Coronary artery (tissue), 2 donors: ENCODE measurements around the gene XIRP1.

ENCODE experiments used
- DNase-seq: peaks from one replicate; pipeline ENCODE4 v3.0.0-alpha.2; 2017; ENCODE audit warnings: low spot score
- H3K27ac ChIP-seq, 2 donors: fragments of 200-600 bp; sonication (generic); one replicate each; pipeline ENCODE4 v1.5.1; 2016 to 2019
- H3K4me3 ChIP-seq: fragments of 200-600 bp; sonication (generic); 2 replicates; pipeline ENCODE4 v1.5.1; 2016; ENCODE audit warnings: mild to moderate bottlenecking, moderate library complexity
- TF ChIP-seq, protein P1 (sequence below): fragments of 200-600 bp; sonication (generic); IDR thresholded peaks from one replicate; pipeline ENCODE4 v1.5.1; 2019; ENCODE audit warnings: antibody characterized with exemption

The XIRP1 gene

GRCh38 chr3:39189150-39189958, 3.0 kb downstream of the XIRP1 start:
- no peak overlapping the region for H3K4me3 ChIP-seq
- no peak for DNase-seq
- TF ChIP-seq, protein P1, sequence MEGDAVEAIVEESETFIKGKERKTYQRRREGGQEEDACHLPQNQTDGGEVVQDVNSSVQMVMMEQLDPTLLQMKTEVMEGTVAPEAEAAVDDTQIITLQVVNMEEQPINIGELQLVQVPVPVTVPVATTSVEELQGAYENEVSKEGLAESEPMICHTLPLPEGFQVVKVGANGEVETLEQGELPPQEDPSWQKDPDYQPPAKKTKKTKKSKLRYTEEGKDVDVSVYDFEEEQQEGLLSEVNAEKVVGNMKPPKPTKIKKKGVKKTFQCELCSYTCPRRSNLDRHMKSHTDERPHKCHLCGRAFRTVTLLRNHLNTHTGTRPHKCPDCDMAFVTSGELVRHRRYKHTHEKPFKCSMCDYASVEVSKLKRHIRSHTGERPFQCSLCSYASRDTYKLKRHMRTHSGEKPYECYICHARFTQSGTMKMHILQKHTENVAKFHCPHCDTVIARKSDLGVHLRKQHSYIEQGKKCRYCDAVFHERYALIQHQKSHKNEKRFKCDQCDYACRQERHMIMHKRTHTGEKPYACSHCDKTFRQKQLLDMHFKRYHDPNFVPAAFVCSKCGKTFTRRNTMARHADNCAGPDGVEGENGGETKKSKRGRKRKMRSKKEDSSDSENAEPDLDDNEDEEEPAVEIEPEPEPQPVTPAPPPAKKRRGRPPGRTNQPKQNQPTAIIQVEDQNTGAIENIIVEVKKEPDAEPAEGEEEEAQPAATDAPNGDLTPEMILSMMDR, result no peak
- no peak overlapping the region for H3K27ac ChIP-seq

DNA sequence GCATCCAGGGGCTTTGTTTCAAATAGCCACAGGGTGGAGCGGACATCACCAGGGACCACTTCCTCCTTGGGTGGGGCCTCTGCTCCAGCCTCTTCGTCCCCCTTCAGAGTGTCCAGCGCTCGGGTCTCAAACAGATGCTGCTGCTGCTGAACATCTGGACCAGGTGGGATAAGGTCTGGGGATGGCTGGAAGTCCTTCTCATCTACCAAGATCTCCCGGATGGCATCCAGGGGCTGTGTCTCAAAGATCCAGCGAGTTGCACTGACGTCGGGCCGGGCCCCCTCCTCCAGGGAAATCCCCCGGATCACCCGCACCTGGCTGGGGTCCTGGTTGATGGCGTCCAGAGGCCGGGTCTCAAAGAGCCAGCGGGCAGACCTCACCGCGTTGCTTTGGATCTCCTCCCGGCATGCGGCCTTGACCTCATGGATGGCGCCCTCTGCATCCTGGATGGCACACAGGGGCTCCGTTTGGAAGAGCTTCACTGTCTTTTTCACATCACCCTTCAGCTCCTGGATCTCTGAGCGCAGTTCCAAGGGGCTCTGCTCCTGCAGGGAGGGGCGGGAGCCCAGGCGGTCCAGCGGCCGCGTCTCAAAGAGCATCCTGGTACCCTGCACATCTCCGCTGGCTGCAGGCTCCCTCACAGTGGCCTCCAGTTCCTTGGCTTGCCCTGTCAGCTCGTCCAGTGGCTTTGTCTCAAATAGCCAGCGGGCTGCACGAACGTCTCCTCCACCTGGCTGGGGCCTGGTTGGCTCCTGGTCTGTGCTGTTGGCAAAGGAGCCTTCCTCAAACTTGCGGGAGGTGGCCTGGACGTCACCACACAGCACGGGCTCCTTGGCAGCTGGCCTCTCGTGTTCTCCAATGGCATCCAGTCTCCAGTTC, 3.9 kb downstream of the XIRP1 start:
- Histone ChIP-seq H3K4me3 (no peak overlapping the region), H3K27ac (no peak overlapping the region)
- TF ChIP-seq, protein P1, result no peak
- DNase-seq, result no peak

DNA sequence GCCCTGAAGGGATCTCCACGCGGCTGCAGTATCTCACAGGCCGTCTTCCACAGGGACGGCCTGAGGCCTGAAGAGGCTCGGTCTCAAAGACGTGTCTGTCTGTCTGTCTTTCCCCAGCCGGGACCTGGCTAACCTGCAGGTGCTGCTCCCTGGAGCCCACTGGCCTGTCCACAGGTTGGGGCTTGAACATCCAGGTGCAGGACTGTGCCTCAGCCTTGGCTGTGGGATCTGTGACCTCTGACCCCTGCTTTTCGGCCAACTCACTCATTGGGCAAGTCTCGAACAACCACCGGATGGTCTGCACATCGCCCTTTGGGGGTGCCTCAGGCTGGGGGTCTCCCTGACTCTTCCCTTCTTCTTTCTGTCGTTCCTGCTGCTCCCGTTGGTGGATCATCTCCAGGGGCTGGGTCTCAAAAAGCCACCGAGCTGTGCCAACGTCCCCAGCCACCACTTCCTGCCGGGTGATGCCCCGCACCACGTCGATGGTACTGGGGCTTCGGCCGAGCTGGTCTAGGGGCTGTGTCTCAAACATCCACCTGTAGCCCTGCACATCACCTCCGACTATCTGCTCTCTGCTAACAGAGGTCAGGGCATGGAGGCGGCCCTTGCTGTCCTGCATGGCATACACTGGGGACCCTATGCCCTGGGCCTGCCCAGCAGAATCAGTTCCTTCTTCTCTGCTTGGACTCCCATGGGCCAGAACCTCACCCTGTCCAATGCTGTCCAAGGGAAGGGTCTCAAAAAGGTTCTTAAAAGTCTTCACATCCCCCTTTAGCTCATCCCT, 4.8 kb downstream of the XIRP1 start:
- Histone ChIP-seq H3K4me3 (no peak overlapping the region), H3K27ac (no peak overlapping the region)
- DNase-seq, result no peak
- TF ChIP-seq, protein P1, result no peak

- DNase-seq, result no peak
- Histone ChIP-seq H3K4me3 (no peak overlapping the region), H3K27ac (no peak overlapping the region)
- TF ChIP-seq, protein P1, result no peak
Measured at GRCh38 chr3:39186692-39187151, 5.7 kb downstream of the XIRP1 start.

DNA sequence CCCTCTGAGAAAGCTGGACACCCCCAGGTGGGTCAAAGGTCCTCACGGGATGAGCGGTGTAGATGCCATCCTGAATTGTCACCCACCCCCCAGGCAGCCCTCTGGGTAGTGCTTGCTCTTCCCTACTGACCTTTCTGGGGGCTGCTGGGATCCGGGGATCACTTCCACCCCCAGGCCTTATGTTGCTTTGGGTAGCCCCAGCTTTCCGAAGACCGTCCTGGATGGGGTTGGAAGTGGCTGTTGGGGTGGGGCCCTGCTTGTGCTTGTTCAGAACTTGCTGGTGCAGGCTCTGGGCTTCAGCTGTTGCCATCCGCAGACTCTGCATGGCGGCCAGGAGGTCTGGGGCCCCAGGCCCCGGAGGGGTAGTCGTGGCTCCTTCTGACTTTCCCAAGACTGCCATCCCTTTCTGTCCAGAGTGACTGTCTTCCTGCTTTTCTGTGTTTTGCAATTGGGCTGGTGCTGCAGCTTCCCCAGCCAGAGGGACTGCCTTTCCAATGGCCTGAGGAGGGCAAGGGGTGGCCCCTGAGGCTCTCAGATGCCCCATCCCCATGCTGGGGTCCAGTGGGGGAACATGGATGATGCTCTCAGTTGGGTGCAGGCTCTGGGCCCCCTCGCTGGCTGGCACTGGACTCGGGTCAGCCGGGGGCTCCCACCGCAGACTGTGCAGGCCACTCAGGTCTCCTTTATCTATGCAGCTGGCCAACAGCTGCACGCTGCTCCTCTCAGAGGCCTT, 6.3 kb downstream of the XIRP1 start:
- TF ChIP-seq, protein P1, result no peak
- DNase-seq, result no peak
- Histone ChIP-seq H3K4me3 (no peak overlapping the region), H3K27ac (no peak overlapping the region)

- DNase-seq, result no peak
- TF ChIP-seq, protein P1, result no peak
- H3K4me3 ChIP-seq, result no peak overlapping the region
- H3K27ac ChIP-seq, result no peak overlapping the region
Measured at GRCh38 chr3:39185326-39185958, 7.0 kb downstream of the XIRP1 start.
